Adrenal gland (tissue), 12 donors: ENCODE results near the gene HBS1L. TPM values are rescaled to one million over a fixed set of nuclear protein-coding genes. Genes with fewer than 3 reads are reported as not detected.

Experiments used
- DNase-seq, 7 donors: peaks; one replicate each; pipeline ENCODE4 v3.0.0-alpha.2; 2019 to 2020
- H3K27ac ChIP-seq, 5 donors: fragments of 200-600 bp; sonication (generic) in 4 of 5; 1 replicate in 3 of 5; 2 replicates in 2 of 5; pipeline versions ENCODE4 v1.5.1 to v1.8.0; 2016 to 2020; ENCODE audit warnings: mild to moderate bottlenecking in 1 of 5
- H3K27me3 ChIP-seq: fragments of 200-600 bp; 2 replicates; pipeline ENCODE4 v1.8.0; 2021
- H3K36me3 ChIP-seq, 2 donors: fragments of 200-600 bp; replicated peaks in 1 of 2; 1 replicate in 1 of 2; 2 replicates in 1 of 2; pipeline versions ENCODE4 v1.5.1 to v1.8.0; 2018 to 2022
- H3K4me1 ChIP-seq, 2 donors: fragments of 200-600 bp; replicated peaks in 1 of 2; 1 replicate in 1 of 2; 2 replicates in 1 of 2; pipeline versions ENCODE4 v1.5.1 to v1.8.0; 2018 to 2021
- H3K4me3 ChIP-seq, 4 donors: fragments of 200-600 bp; sonication (generic) in 3 of 4; one replicate each; pipeline ENCODE4 v1.5.1; 2016 to 2018
- H3K9me3 ChIP-seq, 3 donors: fragments of 200-600 bp; sonication (generic) in 1 of 3; replicated peaks in 1 of 3; 1 replicate in 2 of 3; 2 replicates in 1 of 3; pipeline versions ENCODE4 v1.5.1 to v1.8.0; 2016 to 2021
- CTCF ChIP-seq, 6 experiments: fragments of 450-650 bp in 4 of 6; fragments of 200-600 bp in 2 of 6; sonication (generic) in 1 of 6; IDR thresholded peaks; 1 replicate in 5 of 6; 2 replicates in 1 of 6; pipeline versions ENCODE4 v1.5.1 to v1.8.0; 2016 to 2021; ENCODE audit warnings: antibody characterized with exemption in 6 of 6, mild to moderate bottlenecking in 2 of 6, moderate library complexity in 1 of 6
- POLR2A ChIP-seq, 2 donors: fragments of 450-650 bp; IDR thresholded peaks; one replicate each; pipeline ENCODE4 v1.6.1; 2017; ENCODE audit warnings: antibody characterized with exemption in 2 of 2, mild to moderate bottlenecking in 2 of 2, moderate library complexity in 1 of 2
- WGBS, 4 donors: extraction: QIAGEN DNeasy Blood & Tissue Kit in 2 of 4; methylation state at CpG; one replicate each; pipeline versions ENCODE4 v1.1.5 to v1.1.7; 2013 to 2017; 5-methylcytosine and 5-hydroxymethylcytosine counted together
- intact Hi-C, 2 donors: fragments of 100-400 bp; cut with DNase I; formaldehyde crosslinking; loops; one replicate each; pipeline versions ENCODE4 v1.14.1 to v1.15.0; 2022 to 2023
- microRNA-seq, 3 donors: library from miRNA; unstranded; fragments of <30 nt; microRNA quantifications; one replicate each; pipeline ENCODE4, GENCODE V29; 2017 to 2020
- polyA plus RNA-seq, 3 donors: library from polyadenylated mRNA; stranded (reverse); fragments of 200-250 nt in 2 of 3; fragments of 350-450 nt in 1 of 3; fragmentation: Illumina TruSeq in 1 of 3; extraction: RNeasy Lipid Tissue Mini Kit (QIAGEN cat#74804) in 1 of 3; gene quantifications; one replicate each; pipeline ENCODE4 v1.2.3, GENCODE V29; 2013 to 2014
- total RNA-seq, 9 donors: library from RNA; depleted of rRNA in 4 of 9; stranded (reverse); fragments of >200 nt in 4 of 9; fragments of 120-200 nt in 1 of 9; fragmentation: NEBNext Ultra II Directional in 1 of 9; extraction: Animal tissue kit (Norgen Biotek cat#: 25700) in 1 of 9; gene quantifications; one replicate each; pipeline versions ENCODE4 v1.1.0 to v1.2.4, GENCODE V29; 2013 to 2023
- donor health status: healthy with polysubstance abuse.
- donor health status: Bipolar disorder and iron deficiency.
- donor health status: DM: yes; HTN: yes; CAD: no.
- donor health status: DM: no; HTN: no; CAD: no.
- donor health status: DM: no; HTN: no; CAD: no.
- donor health status: DM: yes; HTN: yes; CAD: no.

The HBS1L gene
- total and polyA plus RNA-seq, 12 donors = 17.0 to 121 (median 58.4) TPM

- no peaks in the 10 kb centered on the region for H3K36me3 ChIP-seq
- peaks cover 4 to 28% of the 10 kb centered on the region in 2 donors for H3K4me1 ChIP-seq
- no peak overlapping the region for H3K4me3 ChIP-seq
- H3K27me3 ChIP-seq = no peaks in the 10 kb centered on the region
- intact Hi-C loops = no loop called here
- 92 to 100% (median 97%) methylated on average over 1 of the region's 1 CpG for WGBS, 4 donors
- TF ChIP-seq POLR2A (IDR thresholded peaks at IDR 0.05) = no peak
- TF ChIP-seq CTCF (IDR thresholded peaks at IDR 0.05) = no peak
- H3K9me3 ChIP-seq = no peaks in the 10 kb centered on the region
- DNase-seq = no peak
- peak overlapping the region in 1 of 5 donors; percentile 55 for H3K27ac ChIP-seq
Observed at GRCh38 chr6:134911547-134911946, 143.1 kb downstream of the HBS1L start.

GRCh38 chr6:134910593-134910935 is 144.1 kb downstream of the HBS1L start:
- TF ChIP-seq POLR2A (IDR thresholded peaks at IDR 0.05) = no peak
- no peak for TF ChIP-seq CTCF (IDR thresholded peaks at IDR 0.05)
- DNase-seq = no peak

More at GRCh38 chr6:134910593-134910935, 144.1 kb downstream of the HBS1L start:
- H3K36me3 ChIP-seq = no peaks in the 10 kb centered on the region
- H3K9me3 ChIP-seq = no peaks in the 10 kb centered on the region
- intact Hi-C loops = no loop called here
- 67 to 83% (median 71%) methylated on average over 1 of the region's 1 CpG for WGBS, 4 donors
- no peak overlapping the region for H3K4me3 ChIP-seq
- H3K27me3 ChIP-seq = no peaks in the 10 kb centered on the region
- H3K27ac ChIP-seq = peak overlapping the region in 1 of 5 donors; percentile 71
- H3K4me1 ChIP-seq = peaks cover 4 to 28% of the 10 kb centered on the region in 2 donors

Small RNA genes lying within 50 kb of the gene (microRNA-seq; reads per million reads assigned to microRNA genes)
- 0 reads per million in 3 donors for gene MIR3662

Other genes starting within 250 kb of the HBS1L start
- gene ALDH8A1, start 104.7 kb downstream of the HBS1L start, total RNA-seq = 1 to 10 TPM in 3 of 9 donors, under 1 TPM in 6; 0.24 to 2.2 (median 0.94) TPM
- gene ALDH8A1, start 104.7 kb downstream of the HBS1L start, polyA plus RNA-seq = 1 to 10 TPM in 2 of 3 donors, under 1 TPM in 1; 0.68 to 4.5 (median 2.1) TPM
- 10 to 100 TPM in 1 of 9 donors, 1 to 10 TPM in 3, under 1 TPM in 5; 0.14 to 11.8 (median 0.57) TPM for gene MYB, start 126.5 kb upstream of the HBS1L start, total RNA-seq
- 1 to 10 TPM in 1 of 3 donors, under 1 TPM in 2; 0.72 to 1.3 (median 0.75) TPM for gene MYB, start 126.5 kb upstream of the HBS1L start, polyA plus RNA-seq